PC-9 (cell line): ENCODE measurements around the gene SMIM20.

Experiments used
- CTCF ChIP-seq: fragments of 200-600 bp; sonication (generic); conservative IDR thresholded peaks from 2 replicates; pipeline ENCODE4 v1.6.1; 2017; ENCODE audit warnings: mixed run types, antibody characterized with exemption, mild to moderate bottlenecking, moderate library complexity
- EZH2 ChIP-seq: fragments of 200-600 bp; sonication (generic); IDR thresholded peaks from 2 replicates; pipeline ENCODE4 v1.8.0; 2017; ENCODE audit warnings: antibody characterized with exemption, low read depth

GRCh38 chr4:25955705-25956104 is 41.7 kb downstream of the SMIM20 start:
- TF ChIP-seq CTCF, result no peak
- no peak for TF ChIP-seq EZH2
